Measurements from ENCODE around the gene TULP1. TPM values are rescaled to one million over a fixed set of nuclear protein-coding genes. Genes with fewer than 3 reads are reported as not detected.

Gene TULP1
- total and polyA plus RNA-seq, 2 of the 8 experiments (the other 6 are each of a cell fraction or from before 2014, with no cell fraction given): 3.2 to 6.8 TPM

DNA sequence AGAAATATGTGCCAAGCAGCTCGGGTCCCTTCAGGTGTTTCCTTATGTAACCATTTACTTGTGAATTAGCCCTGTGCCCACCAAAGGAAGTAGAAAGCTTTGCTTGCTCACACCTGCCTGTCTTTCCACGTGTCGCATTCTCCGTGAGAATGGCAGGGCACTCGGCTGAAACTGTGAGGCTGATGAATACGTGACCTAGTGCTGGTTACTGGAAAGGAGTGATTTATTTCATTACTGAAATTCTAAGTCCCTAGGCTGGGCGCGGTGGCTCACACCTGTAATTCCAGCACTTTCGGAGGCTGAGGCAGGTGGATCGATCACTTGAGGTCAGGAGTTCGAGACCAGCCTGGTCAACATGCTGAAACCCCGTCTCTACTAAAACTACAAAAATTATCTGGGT is 45.9 kb upstream of the TULP1 start (continued):
- TF ChIP-seq CHD7 (IDR thresholded peaks at IDR 0.05; ENCODE audit: insufficient replicate concordance, low read length): no peak
